CMK (cell line): Measurements from ENCODE around the gene SLC6A2.
"Not testable (repeated sequence)": the region's sequence is repeated elsewhere in the genome, so short reads cannot be mapped to it uniquely, and the experiment has no call there.

ENCODE experiments used
- DNase-seq: peaks from one replicate; pipeline ENCODE4 v3.0.0-alpha.2; 2010; ENCODE audit warnings: low read depth

SLC6A2 gene

GRCh38 chr16:55655897-55656681 lies at the start of gene SLC6A2:
Gene SLC6A2 (plus strand): TSS chr16:55655988. CDS start chr16:55656695, 707 bp downstream.
- no peak for DNase-seq

DNA sequence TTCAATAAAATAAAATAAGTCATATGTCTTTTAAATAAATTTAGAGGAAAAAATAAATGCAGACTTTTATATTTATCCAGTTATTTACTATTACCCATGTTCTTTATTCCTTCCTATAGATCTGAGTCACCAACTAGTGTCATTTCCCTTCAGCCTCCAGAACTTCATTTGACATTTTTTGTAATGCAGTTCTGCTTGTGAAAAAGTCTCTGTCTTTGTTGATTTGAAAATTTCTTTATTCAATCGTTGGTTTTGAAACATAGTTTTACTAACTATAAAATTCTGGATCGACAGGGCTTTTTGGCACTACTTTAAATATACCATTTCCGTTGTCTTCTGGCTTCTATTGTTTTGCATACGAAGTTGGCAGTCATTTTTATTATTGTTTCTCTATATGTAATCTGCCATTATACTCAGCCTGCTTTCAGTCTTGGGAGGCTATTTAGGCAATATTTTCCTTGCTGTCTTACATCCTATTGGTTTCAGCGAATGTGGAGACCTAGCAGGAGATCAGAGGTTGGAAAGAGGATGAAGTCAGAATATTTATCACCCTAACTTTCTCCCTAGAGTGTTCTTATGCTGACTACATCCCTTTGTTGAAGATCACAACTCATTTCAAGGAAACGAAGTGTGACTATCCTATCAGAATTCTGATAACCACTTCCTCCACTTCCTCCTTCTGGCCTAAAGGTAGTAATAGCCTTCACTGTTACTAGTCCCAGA lies 42.0 kb upstream of the SLC6A2 start:
- DNase-seq = no peak

DNA sequence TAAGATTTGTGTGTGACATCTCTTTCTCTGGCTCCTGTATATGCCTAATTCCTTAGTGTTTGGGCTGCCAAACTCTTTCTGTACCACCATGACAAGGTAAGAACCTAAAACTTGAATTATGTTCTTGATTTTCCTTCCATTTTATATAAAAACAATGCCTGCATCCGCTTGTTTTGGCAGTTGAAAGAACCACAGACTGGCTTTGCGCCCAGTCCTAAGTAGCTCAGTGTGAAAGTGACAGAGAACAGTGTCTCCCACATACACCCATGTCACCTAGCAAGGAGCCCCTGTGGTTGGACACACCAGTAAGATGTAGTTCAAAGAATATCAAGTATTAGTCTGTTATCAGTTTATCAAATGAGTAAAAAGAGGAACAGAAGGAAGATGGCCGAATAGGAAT lies 40.7 kb upstream of the SLC6A2 start:
- no peak for DNase-seq

DNA sequence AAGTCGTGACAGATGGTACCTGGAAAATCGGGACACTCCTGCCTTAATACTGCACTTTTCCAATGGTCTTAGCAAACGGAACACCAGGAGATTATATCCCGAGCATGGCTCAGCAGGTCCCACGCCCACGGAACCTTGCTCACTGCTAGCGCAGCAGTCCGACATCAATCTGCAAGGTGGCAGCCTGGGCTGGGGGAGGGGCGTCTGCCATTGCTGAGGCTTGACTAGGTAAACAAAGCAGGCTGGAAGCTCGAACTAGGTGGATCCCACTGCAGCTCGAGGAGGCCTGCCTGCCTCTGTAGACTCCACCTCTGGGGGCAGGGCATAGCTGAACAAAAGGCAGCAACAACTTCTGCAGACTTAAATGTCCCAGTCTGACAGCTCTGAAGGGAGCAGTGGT lies 40.1 kb upstream of the SLC6A2 start:
- DNase-seq = not testable (repeated sequence)

- DNase-seq = no peak
Measured at GRCh38 chr16:55621771-55622170, 34.0 kb upstream of the SLC6A2 start.

DNA sequence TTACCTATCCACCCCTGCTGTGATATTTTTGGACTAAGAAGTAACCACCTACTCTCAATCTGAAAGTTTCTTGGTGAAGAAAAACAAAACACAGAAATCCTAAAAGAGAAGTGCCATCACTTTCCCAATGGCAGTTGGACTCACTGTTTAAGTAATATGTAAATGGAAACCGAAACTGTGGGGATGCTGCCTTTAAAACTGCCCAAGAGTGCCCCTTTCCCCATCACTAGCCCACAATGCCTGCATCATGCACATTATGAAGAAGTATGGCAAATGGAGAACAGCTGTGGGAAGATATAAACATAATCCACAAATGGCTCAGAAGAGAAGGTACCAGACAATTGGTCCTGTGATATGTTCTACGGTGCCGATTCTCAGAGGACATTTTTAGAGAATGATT lies 33.5 kb upstream of the SLC6A2 start:
- no peak for DNase-seq

DNA sequence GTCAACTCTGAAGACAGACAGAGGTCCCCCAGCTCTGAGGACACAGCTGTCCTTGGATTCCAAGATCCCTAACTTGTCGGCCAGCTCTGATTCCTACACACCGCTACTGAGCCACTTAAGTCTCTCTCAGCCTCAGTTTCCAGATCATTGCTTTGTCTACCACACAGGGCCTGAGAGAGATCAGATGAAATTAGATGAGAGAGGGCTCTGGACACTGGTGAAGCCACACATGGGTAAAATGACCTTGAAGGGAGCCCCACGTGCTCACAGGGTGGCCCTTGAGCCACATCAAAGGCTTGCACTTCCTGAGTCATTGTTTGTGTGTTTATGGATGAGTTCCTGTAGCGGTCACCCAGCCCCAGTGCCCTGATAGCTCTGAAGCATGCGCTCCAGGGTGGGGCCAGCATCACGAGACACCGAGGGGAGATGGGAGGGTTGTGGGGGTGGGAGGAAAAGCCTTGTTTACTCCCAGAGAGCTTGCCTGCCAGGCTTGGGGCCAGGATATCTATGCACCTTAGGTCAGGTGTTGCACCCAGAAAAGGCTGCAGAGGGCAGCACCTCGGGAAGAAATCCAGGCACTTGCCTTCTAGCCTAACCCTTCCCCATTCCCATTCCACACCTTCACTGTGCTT lies 32.7 kb upstream of the SLC6A2 start:
- DNase-seq = no peak

- DNase-seq = no peak
Measured at GRCh38 chr16:55623640-55624039, 32.1 kb upstream of the SLC6A2 start.

GRCh38 chr16:55624696-55625095 lies 31.1 kb upstream of the SLC6A2 start:
- no peak for DNase-seq

DNA sequence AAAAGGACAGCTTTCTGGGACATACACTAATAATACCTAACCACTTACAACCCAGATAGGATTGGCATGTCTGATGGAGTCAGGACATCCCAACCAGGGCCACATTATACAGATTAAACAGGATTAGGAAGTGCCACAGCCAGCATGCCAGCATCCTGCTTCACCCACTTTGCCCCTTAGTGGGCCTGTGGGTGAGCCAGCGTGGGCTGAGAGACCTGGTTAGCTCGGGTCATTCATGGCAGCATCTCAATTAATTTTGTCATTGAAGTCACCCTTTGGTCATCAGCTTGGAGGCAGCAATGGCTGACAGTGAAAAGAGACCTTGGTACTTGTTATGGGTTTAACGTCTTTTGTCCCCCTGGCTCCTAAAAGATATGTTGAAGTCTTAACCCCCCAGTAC lies 29.9 kb upstream of the SLC6A2 start:
- no peak for DNase-seq

DNA sequence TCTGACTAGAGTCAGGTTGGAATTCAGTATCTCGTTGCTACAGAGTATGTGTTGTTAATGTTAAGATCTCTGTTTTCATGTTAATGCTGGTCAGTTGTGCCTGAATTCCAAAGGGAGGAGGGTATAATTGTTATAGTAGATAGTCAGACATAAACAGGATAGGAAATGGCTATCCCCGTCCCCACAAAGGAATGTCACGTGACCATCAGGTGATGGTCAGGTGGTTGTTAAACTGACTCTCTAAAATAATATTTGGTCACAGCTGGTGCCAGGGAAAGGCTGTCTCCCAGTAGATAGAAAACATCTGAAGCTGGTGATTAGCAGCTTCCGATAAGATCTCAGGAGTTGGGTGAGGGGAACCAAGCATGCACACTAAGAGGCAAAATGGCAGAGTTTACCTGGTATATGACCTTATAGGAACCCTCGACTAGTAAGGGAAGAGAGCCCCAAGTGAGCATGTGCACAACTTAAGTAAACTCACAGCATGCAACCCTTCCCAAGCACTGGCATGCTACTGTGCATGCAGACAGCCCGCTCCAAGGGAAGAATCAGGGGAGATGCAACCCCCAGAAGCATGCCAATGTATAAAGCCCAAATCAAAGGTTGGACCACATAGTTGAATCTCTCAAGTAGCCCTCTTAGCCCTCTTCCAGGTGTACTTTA lies 27.4 kb upstream of the SLC6A2 start:
- DNase-seq = no peak

- DNase-seq = no peak
Measured at GRCh38 chr16:55630774-55631173, 25.0 kb upstream of the SLC6A2 start.

- DNase-seq = no peak
Measured at GRCh38 chr16:55632259-55632658, 23.5 kb upstream of the SLC6A2 start.

DNA sequence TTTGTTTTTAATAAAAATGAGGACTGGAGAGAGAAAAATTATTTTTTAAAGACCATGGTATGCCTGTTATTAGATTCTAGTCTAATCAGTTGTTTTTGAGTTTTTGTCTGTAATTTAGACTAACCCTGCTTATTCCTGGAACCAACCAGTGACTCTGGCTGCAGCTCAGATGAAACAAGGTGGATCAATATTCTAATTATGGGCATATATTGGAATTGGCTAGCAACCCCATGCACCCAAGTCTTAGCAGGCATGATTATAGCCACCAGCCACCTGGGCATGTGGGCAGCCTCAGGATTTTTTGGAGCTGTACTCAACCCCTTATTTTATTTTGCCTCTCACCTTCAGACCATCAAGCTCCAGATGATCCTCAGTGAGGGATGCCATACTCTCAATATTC lies 21.6 kb upstream of the SLC6A2 start:
- no peak for DNase-seq

DNA sequence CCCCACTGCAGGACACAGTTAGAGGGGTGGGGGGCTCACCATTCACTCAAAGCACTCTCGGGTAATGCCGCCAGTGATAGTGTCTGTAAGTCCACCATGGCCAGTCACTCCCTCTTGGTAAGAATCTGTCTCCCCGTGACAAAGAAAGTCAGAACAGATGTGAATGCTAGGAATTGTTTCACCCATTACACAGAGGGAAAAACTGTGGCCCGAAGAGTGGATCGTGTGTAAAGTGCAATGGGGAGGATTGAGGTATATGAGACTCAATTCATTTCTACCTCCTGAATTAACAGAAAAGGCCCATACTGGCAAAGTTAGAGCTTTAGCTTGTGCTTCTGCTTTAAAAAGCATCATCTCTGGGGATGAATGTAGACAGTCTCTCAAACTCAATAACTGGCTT lies 17.5 kb upstream of the SLC6A2 start:
- no peak for DNase-seq

- DNase-seq = no peak
Measured at GRCh38 chr16:55640701-55641327, 15.0 kb upstream of the SLC6A2 start.

DNA sequence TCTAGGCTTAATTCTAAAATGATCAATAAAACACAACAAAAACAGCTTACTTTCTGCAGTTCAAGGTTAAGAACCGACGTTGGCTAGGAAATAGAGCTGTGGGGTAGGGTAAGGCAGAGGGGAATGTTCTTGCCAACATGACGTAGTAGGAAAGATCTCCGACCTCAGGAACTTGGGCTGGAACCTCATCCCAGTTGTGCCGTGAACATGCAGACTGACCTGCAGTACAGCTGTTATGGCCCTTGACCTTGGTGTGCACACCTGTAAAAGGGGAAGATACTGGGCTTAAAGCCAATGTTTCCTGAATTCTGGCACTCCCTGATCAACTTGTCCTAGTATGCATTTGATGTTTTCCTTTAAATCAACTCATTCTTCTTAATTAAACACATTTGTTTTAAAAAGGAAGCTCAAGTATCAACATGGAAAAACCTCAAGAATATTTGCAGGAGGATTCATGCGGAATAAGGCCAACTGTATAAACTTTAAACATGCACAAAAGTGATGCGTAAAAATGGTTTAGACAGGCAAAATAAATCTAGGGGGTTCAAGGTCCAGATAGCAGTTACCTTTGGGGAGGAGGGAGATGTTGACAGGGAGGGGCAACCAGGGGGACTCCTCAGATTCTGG lies 14.2 kb upstream of the SLC6A2 start:
- no peak for DNase-seq

DNA sequence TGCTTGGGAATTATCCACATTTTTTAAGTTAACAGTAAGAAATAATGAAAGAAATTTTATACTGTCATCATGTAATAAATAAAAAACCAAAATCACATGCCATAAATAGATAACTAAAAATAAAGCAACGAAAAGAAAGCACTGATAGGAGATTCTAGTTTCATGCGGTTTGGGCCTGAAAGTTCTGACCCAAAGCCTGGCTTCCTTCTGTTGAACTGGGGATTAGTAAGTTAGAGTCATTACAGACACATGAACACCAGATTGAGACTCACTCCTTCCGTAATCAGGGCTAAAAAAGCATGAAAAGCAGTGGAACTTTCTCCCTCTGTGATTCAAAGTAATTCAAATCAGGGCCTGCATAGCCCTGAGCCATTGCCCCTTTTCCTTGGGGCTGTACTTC lies 13.2 kb upstream of the SLC6A2 start:
- no peak for DNase-seq

- no peak for DNase-seq
Measured at GRCh38 chr16:55643161-55643970, 12.4 kb upstream of the SLC6A2 start.

GRCh38 chr16:55645986-55646385 lies 9.8 kb upstream of the SLC6A2 start:
- DNase-seq = no peak

- DNase-seq = no peak
Measured at GRCh38 chr16:55647343-55647742, 8.4 kb upstream of the SLC6A2 start.
